Activated gamma-delta T cell treated with Interleukin-2 at 50 U/mL for 16 hours (primary cell): ENCODE data around the gene DCAF4.
A peak's percentile ranks its signal among the peaks of the same experiment; 100 is the strongest.

Experiments used
- DNase-seq: peaks from one replicate; pipeline ENCODE4 v3.0.0-alpha.2; 2020

Gene DCAF4

GRCh38 chr14:72898448-72898847, 27.8 kb upstream of the DCAF4 start:
- no peak for DNase-seq

- DNase-seq, result no peak
These were observed 24.9 kb upstream of the DCAF4 start for GRCh38 chr14:72901361-72901760.

- no peak for DNase-seq
These were observed 23.3 kb upstream of the DCAF4 start for GRCh38 chr14:72902801-72903530.

DNA sequence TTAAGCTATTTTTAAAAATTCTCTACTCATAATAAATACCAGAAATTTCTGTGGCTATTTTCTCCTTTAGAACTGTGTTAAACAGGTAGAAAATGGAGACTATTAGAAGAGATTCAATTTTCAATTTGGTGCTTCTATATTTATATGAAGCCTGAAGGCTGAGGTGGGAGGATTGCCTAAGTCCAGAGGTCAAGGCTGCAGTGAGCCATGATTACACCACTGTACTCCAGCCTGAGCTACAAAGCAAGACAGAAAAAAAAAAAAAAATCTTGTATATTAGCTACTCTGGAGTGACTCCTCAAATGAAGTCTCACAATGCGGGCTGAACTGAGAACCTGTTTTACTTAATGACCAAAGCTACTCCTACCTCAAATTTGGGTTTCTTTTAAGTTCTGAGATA, 22.5 kb upstream of the DCAF4 start:
- DNase-seq, result no peak

- DNase-seq, result no peak
These were observed 22.0 kb upstream of the DCAF4 start for GRCh38 chr14:72904218-72904617.

- DNase-seq, result peak; percentile 62
These were observed 21.3 kb upstream of the DCAF4 start for GRCh38 chr14:72904840-72905561.

DNA sequence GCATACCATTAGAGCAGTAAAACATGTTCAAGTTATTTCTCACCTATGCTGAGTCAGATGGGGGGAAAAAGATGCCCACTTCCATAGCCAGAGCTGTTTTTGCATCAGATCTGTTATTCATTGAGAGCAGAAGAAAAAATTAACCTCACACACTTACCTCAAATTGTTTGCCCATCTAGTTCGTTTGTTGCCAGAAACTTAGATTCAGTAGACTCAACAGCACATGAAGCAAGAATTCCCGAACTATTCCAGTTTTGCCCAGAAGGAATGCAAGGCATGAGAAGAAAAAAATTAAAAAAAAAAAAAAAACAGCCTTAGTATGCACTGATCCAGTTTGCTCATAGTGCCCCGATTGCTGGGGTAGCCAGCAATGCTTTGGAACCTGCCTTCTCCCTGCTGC, 19.9 kb upstream of the DCAF4 start:
- DNase-seq, result no peak

DNA sequence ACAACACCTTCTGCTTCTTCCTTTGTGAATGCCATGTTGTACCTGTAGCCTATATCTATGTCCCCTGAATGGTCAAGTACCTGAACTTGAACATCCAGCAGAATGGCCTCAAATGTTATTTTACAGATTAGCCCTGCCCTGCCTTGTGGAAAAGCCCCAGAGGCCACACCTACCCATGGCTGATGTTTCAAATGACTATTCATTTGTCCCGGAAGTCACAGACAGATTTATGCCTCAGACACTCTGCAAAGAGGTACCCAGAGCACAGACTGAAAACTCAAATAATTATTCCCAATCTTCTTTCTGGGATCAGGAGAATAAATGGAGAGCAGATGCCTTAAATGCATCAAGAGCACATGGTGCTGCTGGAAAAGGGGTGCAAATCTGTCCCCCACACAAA, 19.4 kb upstream of the DCAF4 start:
- no peak for DNase-seq

DNA sequence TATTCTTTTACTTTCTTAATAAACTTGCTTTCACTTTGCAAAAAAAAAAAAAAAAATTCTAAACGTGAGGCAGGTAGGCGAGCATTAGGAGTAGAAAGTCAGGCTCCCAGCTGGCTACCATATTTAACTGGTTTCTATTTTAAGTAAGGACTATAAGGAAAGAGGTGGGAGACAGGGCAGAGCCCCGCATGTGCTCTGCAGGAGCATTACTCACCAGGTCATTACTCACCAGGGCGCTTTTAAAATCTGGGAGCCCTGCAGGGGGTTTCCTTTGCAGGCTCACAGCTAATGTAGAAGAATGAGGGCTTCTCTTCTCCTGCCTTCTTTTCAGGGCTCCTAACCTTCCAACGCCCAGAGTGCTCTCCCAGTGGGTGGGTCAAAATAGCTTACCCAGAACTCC, 18.4 kb upstream of the DCAF4 start:
- no peak for DNase-seq

DNA sequence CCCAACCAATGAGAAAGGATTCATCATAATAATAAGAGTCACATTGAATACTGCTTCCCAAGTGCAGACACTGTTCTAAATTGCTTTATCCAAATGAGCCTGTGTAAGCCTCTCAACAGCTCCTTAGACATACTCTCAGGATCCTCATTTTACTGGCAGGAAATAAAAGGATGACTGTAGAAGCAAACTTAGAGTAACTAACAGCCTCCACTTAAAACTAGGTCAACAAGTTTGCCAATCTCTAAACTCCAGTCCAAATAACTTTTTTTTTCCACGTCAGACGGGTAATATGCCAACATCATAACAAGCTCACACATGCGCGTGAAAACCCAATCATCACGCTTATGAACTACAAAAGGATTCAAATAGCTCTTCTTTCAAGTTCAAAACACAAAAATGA, 17.1 kb upstream of the DCAF4 start:
- DNase-seq, result no peak

DNA sequence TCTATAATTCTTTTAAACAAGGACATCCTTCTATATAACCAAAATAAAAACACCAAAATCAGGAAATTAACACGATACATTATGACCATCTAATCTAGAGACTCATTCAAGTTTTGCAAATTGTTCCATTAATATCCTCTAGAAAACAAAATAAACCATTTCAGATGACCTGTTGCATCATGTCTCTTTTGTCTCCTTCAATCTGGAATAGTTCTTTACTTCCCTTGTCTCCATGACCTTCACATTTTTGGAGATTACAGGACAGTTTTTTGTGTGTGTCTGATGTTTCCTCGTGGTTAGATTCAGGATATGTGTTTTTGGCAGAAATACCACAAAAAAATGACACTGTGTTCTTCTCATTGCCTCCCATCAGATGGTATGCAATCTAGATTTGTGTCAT, 12.5 kb upstream of the DCAF4 start:
- no peak for DNase-seq

DNA sequence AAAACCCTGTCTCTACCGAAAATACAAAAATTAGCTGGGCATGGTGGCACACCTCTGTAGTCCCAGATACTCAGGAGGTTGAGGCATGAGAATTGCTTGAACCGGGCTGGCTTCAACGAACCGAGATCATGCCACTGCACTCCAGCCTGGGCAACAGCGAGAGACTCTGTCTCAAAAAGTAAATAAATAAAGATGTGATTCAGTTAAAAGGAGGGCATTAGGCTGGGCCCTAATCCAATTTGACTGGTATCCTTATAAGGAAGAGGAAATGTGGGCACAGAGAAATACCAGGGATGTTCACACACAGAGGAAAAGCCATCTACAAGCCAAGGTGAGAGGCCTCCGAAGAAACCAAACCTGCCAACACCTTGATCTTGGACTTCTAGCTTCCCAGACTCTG, 10.1 kb upstream of the DCAF4 start:
- no peak for DNase-seq

DNA sequence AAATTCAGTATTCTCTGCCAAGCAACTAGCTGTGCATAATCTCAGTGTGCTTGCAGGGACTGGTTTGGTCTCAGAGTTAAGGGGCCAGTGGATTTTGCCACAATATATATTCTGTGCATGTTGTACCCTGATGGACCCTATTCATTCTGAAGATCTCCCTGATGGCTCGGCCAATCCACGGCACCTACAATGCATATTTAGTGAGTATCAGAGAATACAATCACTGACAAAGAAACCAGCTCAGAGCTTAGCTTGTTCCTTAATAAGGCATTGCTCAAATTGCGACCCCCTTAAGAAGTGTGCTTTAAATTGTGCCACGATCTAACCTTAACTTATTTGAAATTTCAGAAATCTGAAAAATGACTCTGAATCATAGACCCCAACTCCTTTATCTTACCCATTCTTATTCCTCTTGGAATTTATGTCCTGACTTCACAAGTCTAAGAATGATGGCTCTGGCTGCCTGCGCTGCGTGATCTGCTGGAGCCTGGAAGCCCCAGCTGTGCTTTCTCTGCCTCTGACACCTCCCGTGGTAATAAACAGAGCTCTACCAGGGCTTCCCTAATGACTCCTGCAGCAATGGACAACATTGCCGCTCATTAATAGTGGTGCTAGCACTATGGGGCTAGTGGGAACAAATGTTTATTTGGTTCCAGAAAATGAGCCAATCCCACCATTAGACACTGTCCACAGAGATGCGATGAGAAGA, 9.0 kb upstream of the DCAF4 start:
- DNase-seq, result no peak

DNA sequence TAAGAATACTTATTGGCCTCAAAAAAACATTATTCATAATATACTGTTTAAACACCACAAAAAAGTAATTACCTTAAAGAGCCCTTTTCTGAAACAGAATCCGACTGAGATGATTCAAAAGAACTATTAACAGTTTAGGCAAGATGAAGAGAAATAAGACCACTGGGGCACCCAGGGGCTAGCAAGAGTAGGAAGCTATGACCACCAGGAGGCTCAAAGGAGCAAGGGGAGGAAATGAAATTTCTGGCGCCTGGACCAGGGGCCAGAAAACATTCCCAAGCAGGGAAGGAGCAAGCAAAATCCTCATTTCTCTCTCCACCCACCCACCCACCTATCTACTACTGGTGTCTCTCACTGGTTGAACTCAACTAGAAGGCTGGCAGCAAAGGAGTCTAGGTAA, 6.3 kb upstream of the DCAF4 start:
- DNase-seq, result no peak

- no peak for DNase-seq
These were observed 4.9 kb upstream of the DCAF4 start for GRCh38 chr14:72921396-72921795.

DNA sequence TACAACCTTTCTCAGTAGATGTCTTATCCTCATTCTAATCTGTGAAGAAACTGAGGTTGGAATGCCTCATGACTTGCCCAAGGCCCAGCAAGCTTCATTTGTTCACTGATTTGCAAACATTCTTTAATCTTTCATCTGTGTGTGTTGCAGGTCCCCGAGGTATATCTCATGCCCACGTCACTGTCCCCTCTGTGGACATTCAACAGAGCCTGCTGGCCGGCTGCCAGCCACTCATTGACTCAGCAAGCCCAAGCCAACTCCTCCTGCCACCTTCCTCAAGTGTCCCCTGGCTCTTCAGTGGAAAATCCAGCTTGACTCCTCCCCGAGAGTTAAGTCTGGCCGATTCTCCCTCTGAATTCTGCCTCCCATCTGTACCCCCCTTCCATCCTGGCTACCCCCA, 1.9 kb upstream of the DCAF4 start:
- DNase-seq, result no peak

DNA sequence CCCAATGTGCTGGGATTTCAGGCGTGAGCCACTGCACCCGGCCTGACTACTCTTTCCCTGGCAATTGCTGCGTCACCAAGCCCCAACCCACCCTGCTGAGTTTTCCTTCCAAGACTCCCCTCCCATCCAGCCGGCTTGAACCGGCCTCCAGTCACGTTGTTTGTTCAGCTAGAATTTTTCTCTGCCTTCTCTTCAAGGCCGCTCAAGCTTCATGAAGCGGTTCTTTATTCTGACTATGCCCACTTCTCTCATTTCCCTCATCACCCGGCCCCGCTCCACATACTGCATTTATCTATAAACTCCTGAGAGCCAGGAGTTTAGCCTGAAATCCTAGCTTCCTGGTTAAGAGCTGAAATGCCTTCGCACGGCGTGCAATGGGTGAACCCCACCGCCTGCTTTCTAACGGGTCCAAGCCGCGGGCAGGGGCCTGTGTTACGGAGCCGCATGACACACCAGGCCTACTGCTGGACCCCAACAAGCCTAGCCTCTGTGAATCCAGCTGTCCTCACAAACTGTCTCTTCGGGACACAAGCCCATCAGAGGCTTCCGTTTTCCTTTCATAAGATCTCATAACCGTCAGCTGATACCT, 999 bp upstream of the DCAF4 start:
- DNase-seq, result no peak

- DNase-seq, result no peak
These were observed 411 bp upstream of the DCAF4 start for GRCh38 chr14:72925815-72926291.

GRCh38 chr14:72928872-72929271, 2.6 kb downstream of the DCAF4 start:
- no peak for DNase-seq

GRCh38 chr14:72929316-72930080, 3.2 kb downstream of the DCAF4 start:
- DNase-seq, result no peak

- no peak for DNase-seq
These were observed 6.6 kb downstream of the DCAF4 start for GRCh38 chr14:72932893-72933292.

DNA sequence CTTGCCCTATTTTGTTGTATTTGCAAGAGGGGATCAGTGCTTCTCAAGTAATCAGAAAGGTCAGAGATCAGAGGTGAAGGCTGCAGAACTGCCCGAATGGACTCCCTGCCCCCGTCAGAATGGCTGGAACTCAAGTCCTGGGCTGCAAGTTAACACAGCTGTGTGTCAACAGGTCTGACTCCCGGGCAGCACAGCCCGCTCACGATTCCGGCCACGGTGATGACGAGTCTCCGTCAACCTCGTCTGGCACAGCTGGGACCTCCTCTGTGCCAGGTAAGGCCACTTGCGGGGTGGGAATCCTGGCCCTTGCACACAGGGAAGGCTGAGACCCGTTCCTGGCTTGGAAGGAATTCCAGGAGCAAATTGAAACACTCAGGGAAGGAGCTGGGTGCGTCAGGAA, 13.4 kb downstream of the DCAF4 start:
- no peak for DNase-seq
